ENCODE measurements around the gene RAB11FIP3.
A peak's percentile ranks its signal among the peaks of the same experiment; 100 is the strongest.

RAB11FIP3 gene

GRCh38 chr16:521381-522210 is 96.1 kb downstream of the RAB11FIP3 start:
- no peak for DNase-seq

DNA sequence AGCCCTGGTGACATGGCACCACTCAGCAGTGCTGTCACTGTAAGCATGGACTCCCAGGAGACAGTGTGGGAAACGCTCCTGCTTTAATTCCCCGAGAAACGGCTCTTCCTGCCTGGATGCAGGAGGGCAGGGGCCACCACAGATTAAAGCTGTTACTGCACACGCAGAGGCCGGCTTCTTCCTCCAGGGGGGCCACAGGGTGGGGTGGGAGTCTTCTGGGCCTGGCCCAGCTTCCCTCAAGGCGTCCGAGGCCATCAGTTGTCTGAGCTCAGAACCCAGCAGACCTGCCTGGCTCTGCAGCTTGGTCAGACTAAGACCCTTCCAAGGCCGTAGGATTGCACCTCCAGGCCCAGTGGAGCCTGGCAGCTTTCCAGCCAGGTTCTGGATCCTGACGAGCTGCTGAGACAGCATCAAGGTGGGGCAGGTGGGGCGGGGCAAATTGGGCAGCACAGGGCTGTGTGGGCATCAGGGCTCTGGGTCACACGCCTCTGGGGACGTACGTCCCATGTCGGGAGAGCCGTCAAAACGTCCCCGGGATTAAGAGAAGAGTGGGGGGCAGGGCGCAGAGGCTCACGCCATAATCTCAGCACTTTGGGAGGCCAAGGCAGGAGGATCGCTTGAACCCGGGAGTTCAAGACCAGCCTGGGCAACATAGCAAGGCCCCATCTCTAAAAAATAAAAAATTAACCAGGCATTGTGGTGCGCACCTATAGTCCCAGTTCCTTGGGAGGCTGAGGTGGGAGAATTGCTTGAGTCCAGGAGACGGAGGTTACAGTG is 97.1 kb downstream of the RAB11FIP3 start:
- no peak for DNase-seq

DNA sequence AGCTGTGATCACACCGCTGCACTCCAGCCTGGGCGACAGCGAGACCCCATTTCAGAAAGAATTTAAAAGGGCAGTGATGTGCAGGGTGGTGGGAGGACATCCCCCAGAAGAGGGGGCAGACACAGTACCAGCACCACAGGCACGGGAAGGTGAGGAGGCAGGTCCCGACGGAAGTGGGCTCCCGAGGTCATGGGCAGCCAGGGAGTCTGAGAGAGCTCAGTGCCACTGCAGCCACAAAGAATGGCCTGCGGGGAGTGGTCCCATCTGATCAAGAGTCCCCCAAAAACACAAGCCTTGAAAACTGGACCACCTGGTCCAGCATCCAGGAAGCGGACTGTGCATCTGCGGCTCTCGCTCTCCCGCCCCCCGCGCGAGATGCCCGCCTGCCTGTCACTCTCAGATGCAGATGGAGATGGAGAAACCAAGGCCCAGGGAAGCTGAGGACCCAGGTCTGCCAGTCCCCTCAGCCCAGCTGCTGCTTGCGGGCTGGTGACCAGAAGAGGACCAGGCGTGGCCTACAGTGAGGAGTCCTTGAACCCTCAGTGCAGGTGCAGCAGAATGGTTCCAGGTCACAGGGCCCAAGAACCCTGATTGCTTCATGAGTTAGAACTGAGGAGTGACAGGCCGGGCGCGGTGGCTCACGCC is 97.8 kb downstream of the RAB11FIP3 start:
- DNase-seq, result no peak

DNA sequence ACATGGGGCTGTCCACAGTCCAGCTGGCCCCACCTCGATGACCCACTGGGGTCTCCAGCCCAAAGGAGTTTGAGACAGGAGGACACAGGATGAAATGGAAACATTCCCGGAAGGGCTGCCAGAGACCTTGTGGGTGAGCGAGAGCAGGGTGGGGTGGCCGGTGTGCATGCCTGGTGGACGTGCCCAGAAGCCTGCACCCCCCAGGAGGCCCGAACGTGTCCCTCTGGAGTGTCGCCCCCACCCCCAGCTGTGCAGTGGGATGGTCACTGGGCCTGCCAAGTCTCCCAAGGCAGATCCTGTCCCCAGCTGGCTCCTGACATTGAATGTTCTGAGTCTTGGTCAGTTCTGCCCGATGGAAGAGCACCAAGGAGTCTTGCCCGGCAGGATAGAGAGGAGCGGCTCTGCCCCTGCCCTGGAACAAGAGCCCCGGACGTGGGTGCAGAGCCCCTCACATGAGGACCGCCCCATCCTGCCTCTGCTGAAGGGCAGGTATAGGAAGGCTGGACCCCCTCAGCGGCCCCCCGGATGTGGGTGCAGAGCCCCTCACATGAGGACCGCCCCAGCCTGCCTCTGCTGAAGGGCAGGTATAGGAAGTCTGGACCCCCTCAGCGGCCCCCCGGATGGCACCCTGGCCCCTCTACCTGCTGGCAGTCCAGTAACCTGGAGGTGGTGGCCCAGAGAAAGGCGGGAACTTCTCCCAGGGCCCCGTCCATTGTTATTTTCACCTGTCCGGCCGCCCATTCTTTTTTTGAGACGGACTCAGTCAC is 99.0 kb downstream of the RAB11FIP3 start:
- DNase-seq, result no peak

GRCh38 chr16:525123-525519 is 99.7 kb downstream of the RAB11FIP3 start:
- DNase-seq, result no peak

DNA sequence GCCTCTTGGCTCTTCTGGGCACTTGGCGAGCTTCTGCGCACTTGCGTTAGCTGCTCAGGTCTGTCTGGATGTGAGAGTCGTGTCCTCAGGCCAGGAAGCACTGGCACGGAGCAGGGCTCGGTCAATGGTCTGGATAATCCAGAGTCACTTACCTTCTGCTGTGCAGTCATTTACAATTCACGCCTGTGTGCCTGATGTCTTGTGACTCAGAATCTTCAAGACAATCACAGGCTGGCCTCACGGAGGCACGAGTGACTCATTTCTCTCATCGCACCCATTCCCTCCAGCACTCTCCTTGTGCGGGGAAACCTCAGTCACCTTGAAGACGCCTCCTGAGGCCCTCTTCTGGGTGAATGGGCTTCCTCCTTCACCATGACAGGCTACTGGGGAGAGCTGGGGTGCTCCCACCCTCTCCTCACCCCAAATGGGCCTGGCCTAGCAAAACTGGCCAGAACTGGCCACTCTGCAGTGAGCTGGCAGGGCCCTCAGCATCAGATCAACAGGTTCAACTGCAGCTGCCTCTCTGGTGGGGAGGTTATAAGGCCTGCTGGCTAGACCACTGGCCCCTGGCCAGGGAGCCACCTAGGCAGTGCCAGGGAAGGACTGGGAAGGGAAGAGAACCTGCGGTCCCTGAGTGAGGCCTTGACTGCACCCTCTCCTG is 100.2 kb downstream of the RAB11FIP3 start:
- no peak for DNase-seq

DNA sequence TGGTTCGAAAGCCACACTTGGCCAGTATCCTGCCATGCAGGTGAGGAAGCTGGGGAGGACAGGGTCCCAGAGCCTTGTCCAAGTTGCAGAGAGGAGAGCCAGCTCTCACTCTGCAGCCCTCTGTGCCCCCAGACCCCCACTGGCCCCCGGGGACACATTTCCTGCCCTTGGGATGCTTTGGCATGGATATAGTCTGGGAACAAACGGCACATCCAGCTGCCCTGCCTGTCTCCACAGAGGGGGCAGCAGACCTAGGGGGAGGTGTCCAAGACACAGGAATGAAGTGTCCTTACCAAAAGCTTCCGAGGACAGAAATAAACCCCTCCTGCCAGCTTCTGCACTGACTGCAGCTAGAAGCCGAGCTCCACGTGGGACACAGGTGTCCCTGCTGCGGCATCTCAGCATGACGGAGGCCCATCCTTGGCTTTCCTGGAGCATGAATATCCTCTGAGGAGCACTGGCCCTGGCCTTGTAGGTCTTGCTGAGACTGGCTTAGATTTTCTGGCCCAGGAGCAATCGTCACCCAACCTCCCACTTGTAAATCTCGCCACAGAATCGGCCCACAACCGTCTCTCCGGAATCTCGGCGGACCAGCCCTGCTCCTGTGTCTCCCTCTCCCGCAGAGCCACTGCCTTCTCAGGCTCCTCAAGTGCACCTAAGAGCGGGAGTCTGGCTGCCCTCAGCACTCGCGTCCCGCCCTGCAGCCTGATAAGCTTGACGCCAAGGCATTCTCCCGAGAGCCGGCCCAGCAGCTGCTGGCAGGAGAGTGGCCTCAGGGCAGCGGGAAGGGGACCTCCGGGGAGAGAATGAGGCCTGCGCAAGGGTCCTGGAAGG is 100.9 kb downstream of the RAB11FIP3 start:
- DNase-seq, result no peak

- DNase-seq, result peak; percentile 67
Measured at GRCh38 chr16:527015-527903, 101.8 kb downstream of the RAB11FIP3 start, which contains the start of gene CAPN15. Gene CAPN15, plus strand, starts transcription at chr16:527712. Its CDS starts 19,127 bp downstream, at chr16:546839.

DNA sequence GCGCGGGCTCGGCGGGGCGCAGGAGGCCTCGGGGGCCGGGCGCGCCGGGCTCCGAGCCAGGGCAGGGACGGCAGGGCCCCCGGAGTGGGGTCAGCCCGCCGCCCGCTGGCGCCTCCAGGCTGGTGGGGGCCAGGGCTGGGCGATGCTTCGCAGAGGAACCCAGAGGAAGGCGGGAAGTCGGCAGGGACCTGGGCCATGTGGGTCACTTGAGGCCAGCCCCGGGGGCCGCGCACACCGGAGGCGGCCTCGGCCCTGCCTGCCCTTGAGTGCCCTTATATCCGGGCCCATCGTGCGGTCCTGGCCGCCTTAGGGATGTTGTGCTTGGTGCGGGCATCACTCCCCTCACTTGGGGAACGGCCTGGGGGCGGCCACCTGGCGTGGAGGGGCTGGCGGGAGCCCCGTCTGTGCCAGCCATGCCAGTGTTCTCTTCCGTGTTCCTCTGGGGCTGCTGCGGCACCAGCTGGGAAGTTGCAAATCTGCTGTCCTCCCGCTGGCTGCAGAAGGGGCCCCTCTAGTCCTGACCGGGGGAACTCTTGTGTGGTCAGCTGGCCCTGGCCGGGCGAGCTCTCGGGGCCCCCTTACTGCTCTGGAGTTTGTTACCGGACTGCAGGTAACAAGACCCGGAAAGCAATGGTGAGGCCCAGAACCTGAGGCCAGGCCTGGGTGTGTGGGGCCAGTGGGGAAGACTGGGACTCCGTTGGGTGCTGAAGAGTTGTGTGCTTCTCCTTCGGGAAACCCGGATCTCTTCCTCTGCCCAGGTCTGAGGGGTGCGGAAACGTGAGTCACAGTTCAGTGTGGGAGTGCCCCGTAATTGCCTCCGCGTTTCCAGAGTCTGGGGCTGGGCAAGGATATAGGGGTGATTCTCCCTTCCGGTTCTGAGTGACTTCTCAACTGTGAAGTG is 102.9 kb downstream of the RAB11FIP3 start:
- no peak for DNase-seq

- DNase-seq, result no peak
Measured at GRCh38 chr16:529012-529575, 103.6 kb downstream of the RAB11FIP3 start.

GRCh38 chr16:530111-530817 is 104.8 kb downstream of the RAB11FIP3 start:
- DNase-seq, result no peak

DNA sequence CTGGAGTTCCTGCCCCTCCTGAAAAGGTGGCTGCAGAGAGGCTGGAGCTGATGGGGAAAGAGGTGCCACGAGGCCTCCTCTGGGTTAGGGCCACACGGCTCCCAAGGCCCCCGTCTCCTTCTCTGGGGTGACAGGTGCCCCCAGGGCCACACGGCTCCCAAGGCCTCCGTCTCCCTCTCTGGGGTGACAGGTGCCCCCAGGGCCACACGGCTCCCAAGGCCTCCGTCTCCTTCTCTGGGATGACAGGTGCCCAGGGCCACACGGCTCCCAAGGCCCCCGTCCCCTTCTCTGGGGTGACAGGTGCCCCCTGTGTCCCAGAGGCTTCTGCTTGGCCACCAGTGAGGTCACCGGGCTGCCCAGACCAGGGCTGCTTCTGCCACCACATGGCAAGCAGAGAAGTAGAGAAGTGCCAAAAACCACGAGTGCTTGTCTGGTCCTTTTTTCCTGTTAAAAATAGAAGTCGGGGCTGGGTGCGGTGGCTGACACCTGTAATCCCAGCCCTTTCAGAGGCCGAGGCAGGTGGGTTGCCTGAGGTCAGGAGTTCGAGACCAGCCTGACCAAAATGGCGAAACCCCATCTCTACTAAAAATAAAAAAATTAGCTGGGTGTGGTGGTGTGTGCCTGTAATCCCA is 106.2 kb downstream of the RAB11FIP3 start:
- no peak for DNase-seq

GRCh38 chr16:533391-534123 is 108.1 kb downstream of the RAB11FIP3 start:
- no peak for DNase-seq

DNA sequence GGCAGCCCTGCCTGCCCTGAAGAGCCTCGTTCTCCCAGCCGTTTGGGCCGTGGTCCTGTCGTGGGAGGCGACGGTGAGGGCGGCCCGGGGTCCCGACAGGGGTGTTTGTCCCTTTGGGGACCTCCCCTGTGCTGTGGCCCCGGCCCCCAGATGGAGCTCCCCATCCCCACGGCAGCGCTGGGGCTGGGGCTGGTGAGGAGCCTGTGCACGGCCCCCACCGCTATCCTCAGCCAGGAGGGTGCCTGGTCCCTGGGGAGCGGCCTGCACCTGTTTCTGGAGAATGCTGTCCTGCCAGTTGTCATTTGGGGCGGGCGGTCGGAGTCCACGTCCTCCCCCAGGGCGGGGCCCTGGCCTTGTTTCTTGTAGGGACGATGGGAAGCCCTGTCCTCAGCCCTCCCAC is 108.7 kb downstream of the RAB11FIP3 start:
- no peak for DNase-seq

DNA sequence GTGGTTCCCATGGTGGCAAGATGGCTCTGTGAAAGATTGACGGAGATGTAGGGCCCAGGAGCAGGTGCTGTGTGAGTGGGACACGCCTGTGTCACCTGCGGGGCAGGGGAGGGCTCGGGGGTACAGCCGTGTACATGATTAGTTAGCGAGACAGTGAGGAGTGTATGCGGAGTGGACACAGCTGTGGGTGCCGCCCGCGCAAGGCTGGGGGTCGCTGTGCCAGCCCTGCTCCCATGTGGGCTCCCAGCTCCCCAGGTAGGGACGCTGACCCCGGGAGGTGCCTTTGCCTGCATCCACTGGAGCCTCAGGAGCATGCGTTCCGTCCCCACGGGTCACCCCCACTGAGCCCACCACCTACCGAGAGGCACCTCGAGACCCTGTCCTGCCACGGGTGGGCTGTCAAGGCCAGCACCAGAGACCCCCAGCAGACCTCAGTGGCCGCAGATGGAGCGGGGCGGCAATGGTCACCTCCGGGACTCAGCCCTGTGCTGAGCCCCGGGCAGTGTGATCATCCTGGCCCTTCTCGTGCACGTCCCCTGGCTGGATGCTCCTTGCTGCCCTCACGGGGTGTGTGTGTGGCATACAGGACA is 109.5 kb downstream of the RAB11FIP3 start:
- no peak for DNase-seq
